Activated CD4-positive, alpha-beta T cell treated with anti-CD3 and anti-CD28 coated beads, Interleukin-2, amount 50 U/mL, for 48 hours (primary cell): ENCODE data around the gene HSPA2.
"Not testable (repeated sequence)": the region's sequence is repeated elsewhere in the genome, so short reads cannot be mapped to it uniquely, and the experiment has no call there.

Source experiments
- DNase-seq, 2 experiments: peaks; one replicate each; pipeline ENCODE4 v3.0.0-alpha.2; 2020

The HSPA2 gene

GRCh38 chr14:64566651-64567122 is 26.1 kb downstream of the HSPA2 start:
- DNase-seq = no peak

DNA sequence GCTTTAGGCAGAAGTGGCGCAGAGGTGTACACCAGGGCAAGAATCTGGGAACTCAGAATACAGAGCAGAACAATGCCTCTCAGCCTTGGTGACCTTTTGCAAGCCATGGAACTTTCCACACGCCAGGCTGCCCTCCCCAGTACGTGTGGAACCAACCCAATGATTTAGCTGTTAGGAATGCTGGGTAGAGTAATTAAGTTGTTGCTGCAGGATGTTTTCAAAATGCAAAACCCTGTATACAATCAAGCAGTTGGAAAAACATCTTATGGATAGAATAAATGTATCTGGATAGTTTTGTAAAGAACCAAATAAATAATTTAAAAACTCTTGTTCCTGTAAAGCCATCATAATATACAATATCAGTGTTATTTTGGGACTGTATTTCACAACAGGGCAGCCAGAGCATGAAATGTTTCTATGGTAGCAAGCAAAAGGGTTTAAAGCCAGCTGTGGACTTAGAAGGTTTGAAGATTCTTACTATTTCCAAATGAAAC is 28.6 kb downstream of the HSPA2 start:
- DNase-seq = no peak

DNA sequence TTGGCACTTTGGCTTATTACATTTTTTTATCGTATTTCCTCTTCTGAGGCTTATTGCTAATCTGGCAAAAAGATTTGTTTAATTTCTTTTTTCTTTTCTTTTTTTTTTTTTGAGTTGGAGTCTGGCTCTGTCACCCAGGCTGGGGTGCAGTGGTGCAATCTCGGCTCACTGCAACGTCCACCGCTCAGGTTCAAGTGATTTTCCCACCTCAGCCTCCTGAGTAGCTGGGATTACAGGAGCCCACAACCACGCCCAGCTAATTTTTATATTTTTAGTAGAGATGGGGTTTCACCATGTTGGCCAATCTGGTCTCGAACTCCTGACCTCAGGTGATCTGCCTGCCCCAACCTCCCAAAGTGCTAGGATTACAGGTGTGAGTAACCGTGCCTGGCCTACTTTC is 29.1 kb downstream of the HSPA2 start:
- DNase-seq = not testable (repeated sequence)

DNA sequence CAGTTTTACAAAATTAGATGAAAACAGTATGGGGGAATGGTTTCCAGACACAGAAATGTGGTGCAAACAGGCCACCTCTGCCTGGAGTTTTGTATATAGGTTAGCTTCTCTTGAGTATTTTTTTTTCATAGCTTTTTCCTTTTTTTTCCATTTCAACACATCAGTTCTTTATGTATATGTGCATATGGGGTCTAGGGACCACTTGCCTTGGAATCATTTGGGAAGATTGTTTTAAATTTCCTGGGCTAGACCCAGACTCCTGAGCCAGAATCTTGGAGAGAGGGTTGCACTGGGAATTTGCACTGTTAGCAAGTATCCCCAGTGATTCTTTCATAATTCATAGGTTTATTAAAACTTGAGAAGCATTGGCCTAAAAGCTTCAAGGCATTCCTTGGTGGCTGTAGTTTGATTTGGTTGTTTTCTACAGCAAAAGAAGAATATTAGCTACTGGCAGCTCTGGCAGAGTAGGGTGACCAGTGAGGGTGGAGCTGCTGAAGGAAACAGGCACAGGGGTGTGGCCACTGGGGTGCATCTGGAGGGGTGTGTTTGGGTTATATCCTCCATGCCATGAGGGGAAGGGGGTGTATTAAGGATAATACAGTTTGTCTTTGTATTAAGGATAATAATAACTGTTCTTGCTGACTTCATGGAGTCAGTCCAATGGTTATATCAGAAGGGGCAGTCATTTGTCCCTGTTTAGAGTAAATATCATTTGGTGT is 32.0 kb downstream of the HSPA2 start:
- no peak for DNase-seq

DNA sequence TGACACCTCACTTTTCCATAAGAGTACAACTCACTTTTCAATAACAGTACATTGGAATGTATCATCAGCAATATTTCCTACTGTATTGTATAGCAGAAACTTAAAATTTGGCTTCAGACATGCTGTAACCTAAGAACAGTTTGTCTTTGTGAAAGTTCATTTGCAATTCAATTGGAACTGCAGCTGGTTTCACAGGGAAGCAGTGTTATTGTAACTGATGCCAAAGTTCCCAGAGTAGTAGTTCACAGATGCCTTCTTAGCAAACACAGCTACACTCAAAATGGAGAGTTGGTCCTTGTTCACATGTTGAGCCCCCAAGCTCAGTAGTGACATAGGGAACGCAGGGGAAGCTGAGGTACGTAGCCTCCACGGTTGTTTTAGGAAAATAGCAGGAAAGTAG is 32.6 kb downstream of the HSPA2 start:
- no peak for DNase-seq

GRCh38 chr14:64574371-64575107 is 34.0 kb downstream of the HSPA2 start:
- DNase-seq = no peak

- no peak for DNase-seq
These were observed 36.7 kb downstream of the HSPA2 start for GRCh38 chr14:64577211-64577610.

- no peak for DNase-seq
These were observed 39.9 kb downstream of the HSPA2 start for GRCh38 chr14:64580467-64580866.

DNA sequence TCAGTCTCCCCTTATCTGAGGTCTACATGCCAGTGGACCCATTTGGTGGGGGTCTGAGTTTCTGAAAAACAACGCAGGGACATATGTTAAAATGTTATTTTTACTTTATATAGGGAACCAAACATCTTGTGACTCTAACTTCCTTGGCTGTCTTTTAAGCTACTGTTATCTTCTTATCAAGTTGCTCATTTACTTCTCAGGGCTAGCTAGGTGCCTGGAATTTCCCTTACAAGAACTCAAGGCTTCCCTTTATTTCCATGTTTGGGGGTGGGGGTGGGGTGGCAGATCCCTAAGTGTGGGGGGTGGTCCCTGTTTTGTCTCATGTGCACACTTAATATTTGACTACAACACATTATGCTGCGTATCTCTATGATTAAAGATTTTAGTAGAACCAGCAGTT is 40.8 kb downstream of the HSPA2 start:
- DNase-seq = no peak

DNA sequence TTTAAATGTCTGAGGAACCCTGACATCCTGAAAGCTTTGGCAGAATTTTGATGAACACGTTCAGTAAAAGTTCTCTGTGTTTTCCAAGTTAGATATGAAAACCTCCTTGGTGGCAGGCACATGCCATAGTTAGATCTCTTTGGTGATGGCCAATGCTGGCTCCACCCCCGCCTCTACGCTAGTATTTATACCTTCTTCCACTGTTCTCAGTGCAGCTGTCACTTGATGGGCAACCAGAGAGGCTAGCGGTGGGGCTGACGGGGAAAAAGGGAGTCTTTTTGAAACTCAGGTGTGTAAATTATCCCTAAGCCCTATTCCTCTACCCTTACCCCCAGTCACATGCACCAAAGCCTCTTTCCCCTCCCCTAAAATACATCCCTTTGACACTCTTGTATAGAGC is 41.3 kb downstream of the HSPA2 start:
- DNase-seq = no peak

- DNase-seq = no peak
These were observed 43.6 kb downstream of the HSPA2 start for GRCh38 chr14:64584190-64584589.

- no peak for DNase-seq
These were observed 51.3 kb downstream of the HSPA2 start for GRCh38 chr14:64591809-64592208.
